Brain microvascular endothelial cell (primary cell): ENCODE measurements around the gene EHD4.
A peak's percentile ranks its signal among the peaks of the same experiment; 100 is the strongest.

Source experiments
- DNase-seq: peaks from one replicate; pipeline ENCODE4 v3.0.0-alpha.2; 2020
- H3K27ac ChIP-seq: fragments of 250-450 bp; sonication (Bioruptor Pico); 2 replicates; pipeline ENCODE4 v1.5.1; 2020; ENCODE audit warnings: mild to moderate bottlenecking, moderate library complexity
- H3K27me3 ChIP-seq: fragments of 250-450 bp; sonication (Bioruptor Pico); replicated peaks from 2 replicates; pipeline ENCODE4 v1.5.1; 2020; ENCODE audit warnings: mild to moderate bottlenecking
- H3K36me3 ChIP-seq: fragments of 250-450 bp; sonication (Bioruptor Pico); replicated peaks from 2 replicates; pipeline ENCODE4 v1.5.1; 2020; ENCODE audit warnings: mild to moderate bottlenecking
- H3K4me3 ChIP-seq: 2 replicates; pipeline ENCODE4 v1.5.1; 2011; ENCODE audit warnings: low read depth, mild to moderate bottlenecking, control low read depth, low read length, moderate library complexity
- CTCF ChIP-seq: IDR thresholded peaks from 2 replicates; pipeline ENCODE4 v1.5.1; 2011; ENCODE audit warnings: low read depth, mild to moderate bottlenecking, moderate library complexity, low read length, control low read depth, inconsistent platforms; ENCODE audit errors: missing control alignments
- in situ Hi-C: cut with HindIII; loops from 2 replicates; pipeline ENCODE4 v1.10.0; 2017; ENCODE audit warnings: low sequenced_read_pairs, low pct_ligation_motif_present

EHD4 gene

GRCh38 chr15:41894251-41894790 is 78.0 kb downstream of the EHD4 start:
- H3K4me3 ChIP-seq = no peak overlapping the region
- in situ Hi-C loops = no loop called here

GRCh38 chr15:41893422-41894250 is 78.7 kb downstream of the EHD4 start, which contains the start of gene SPTBN5:
Gene SPTBN5, minus strand, starts transcription at chr15:41894053. Its CDS starts 556 bp downstream, at chr15:41893497.
- no peaks in the 10 kb centered on the region for H3K36me3 ChIP-seq
- H3K27me3 ChIP-seq = no peaks in the 10 kb centered on the region
- in situ Hi-C loops = no loop called here
- DNase-seq = no peak
- no peak within 1 kb of the TSS for H3K27ac ChIP-seq
- peak within 1 kb of the TSS; percentile 24 for H3K4me3 ChIP-seq
- TF ChIP-seq CTCF = no peak

More at GRCh38 chr15:41894251-41894790, 78.0 kb downstream of the EHD4 start:
- Histone ChIP-seq H3K27me3 (no peaks in the 10 kb centered on the region), H3K27ac (no peak overlapping the region), H3K36me3 (peaks cover 4% of the 10 kb centered on the region)
- no peak for TF ChIP-seq CTCF
- no peak for DNase-seq

GRCh38 chr15:41892621-41893421 is 79.5 kb downstream of the EHD4 start:
- in situ Hi-C loops = no loop called here
- DNase-seq = no peak
- no peaks in the 10 kb centered on the region for H3K36me3 ChIP-seq
- no peak for TF ChIP-seq CTCF
- no peaks in the 10 kb centered on the region for H3K27me3 ChIP-seq
- no peak overlapping the region for H3K4me3 ChIP-seq
- no peak overlapping the region for H3K27ac ChIP-seq

DNA sequence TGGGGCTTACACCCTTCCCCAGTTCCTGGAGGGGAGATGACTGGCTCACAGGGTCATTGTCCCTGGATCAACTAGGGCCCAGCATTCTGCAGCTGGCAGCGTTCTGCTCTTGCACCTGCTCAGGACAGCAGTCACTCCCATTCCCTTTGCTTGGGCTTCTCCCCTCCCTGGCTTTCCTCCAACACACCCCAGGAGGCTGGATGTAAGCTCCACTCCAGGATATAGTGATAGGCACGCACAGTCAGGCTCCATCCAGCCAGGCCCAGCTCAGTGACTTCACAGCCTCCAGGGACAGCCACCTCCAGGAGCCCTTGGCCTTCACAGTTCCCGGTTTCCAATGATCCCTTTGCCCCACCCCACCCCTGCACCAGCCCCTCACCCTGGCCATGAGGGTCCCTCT is 80.4 kb downstream of the EHD4 start:
- TF ChIP-seq CTCF = no peak
- no peak for DNase-seq
- H3K36me3 ChIP-seq = no peaks in the 10 kb centered on the region
- H3K27me3 ChIP-seq = no peaks in the 10 kb centered on the region
- no peak overlapping the region for H3K4me3 ChIP-seq
- H3K27ac ChIP-seq = no peak overlapping the region
- in situ Hi-C loops = no loop called here

- no peak overlapping the region for H3K4me3 ChIP-seq
Measured at GRCh38 chr15:41891226-41891625, 81.1 kb downstream of the EHD4 start.

More at GRCh38 chr15:41891226-41891625, 81.1 kb downstream of the EHD4 start:
- no peak for DNase-seq
- no peaks in the 10 kb centered on the region for H3K27me3 ChIP-seq
- in situ Hi-C loops = no loop called here
- no peak for TF ChIP-seq CTCF
- no peak overlapping the region for H3K27ac ChIP-seq
- H3K36me3 ChIP-seq = no peaks in the 10 kb centered on the region
